ENCODE measurements around the gene CTSD. TPM values are rescaled to one million over a fixed set of nuclear protein-coding genes. Genes with fewer than 3 reads are reported as not detected.

CTSD gene
- total RNA-seq, 1 experiment from 2014 or later = 127 TPM

GRCh38 chr11:1703146-1703545 is 60.6 kb downstream of the CTSD start:
- no peaks in the 10 kb centered on the region for H4K20me1 ChIP-seq (ENCODE audit: insufficient read depth)
- no peak for DNase-seq (ENCODE audit: low read depth, low spot score)
- CTCF ChIA-PET = interaction anchor here (2.1 kb wide), 1 partner anchor 130 kb away, joined by 7 read pairs; no protein-coding TSS in a partner anchor
- no peak overlapping the region for H3K27ac ChIP-seq (ENCODE audit: low read depth, low read length)
- H3K9me3 ChIP-seq (ENCODE audit: control insufficient read depth in 1 of 2, insufficient read depth in 1 of 2, low read depth in 1 of 2, low read length in 2 of 2) = no peaks in the 10 kb centered on the region
- no peaks in the 10 kb centered on the region for H3K9me2 ChIP-seq (ENCODE audit: insufficient read depth)
- TF ChIP-seq CBX3 (IDR thresholded peaks at IDR 0.05; ENCODE audit: low read depth) = no peak
- TF ChIP-seq SP1 (IDR thresholded peaks at IDR 0.05; ENCODE audit: low read depth) = no peak
- no peak for TF ChIP-seq ZFX (IDR thresholded peaks at IDR 0.05)
- no peak for TF ChIP-seq ATF3 (IDR thresholded peaks at IDR 0.05)
- H2AFZ ChIP-seq (ENCODE audit: low read depth, low read length, poor library complexity, severe bottlenecking) = no peak overlapping the region
- H3K27me3 ChIP-seq (ENCODE audit: insufficient read depth, low read length) = no peaks in the 10 kb centered on the region
- no peak overlapping the region for H3K4me2 ChIP-seq (ENCODE audit: low read length)
- intact Hi-C loops (cut with micrococcal nuclease) = no loop called here
- no TSS peak for BruUV-seq (replicated peaks)
- POLR2A ChIA-PET = no interaction called here
- H3K4me3 ChIP-seq (replicated peaks in 1 of 2; ENCODE audit: low read depth in 1 of 2, low read length in 2 of 2) = no peak overlapping the region
- no peak overlapping the region for H3K9ac ChIP-seq (ENCODE audit: low read length)
- no peaks in the 10 kb centered on the region for H3K4me1 ChIP-seq (ENCODE audit: control insufficient read depth in 1 of 2, insufficient read depth in 2 of 2, low read length in 2 of 2)
- RAD21 ChIA-PET (ENCODE audit: low non-redundant PET in 1 of 2, low total read pairs in 2 of 2, uncharacterized antibody in 2 of 2, unreplicated experiment in 2 of 2) = no interaction called here
- no peaks in the 10 kb centered on the region for H3K36me3 ChIP-seq (ENCODE audit: control insufficient read depth in 1 of 2, insufficient read depth in 2 of 2, low read length in 2 of 2)
- no peaks in the 10 kb centered on the region for H3K79me2 ChIP-seq (ENCODE audit: insufficient read depth, low read length)
- ATAC-seq = no peak

Other genes with a start within 250 kb of the CTSD start
- gene DUSP8, start 191.7 kb downstream of the CTSD start, total RNA-seq (2021; ENCODE audit: unreplicated experiment) = 10.2 TPM
- not detected for gene KRTAP5-1, start 178.6 kb downstream of the CTSD start, total RNA-seq (2021; ENCODE audit: unreplicated experiment)
- gene KRTAP5-2, start 165.6 kb downstream of the CTSD start, total RNA-seq (2021; ENCODE audit: unreplicated experiment) = not detected
- gene KRTAP5-3, start 155.5 kb downstream of the CTSD start, total RNA-seq (2021; ENCODE audit: unreplicated experiment) = not detected
- not detected for gene KRTAP5-4, start 141.8 kb downstream of the CTSD start, total RNA-seq (2021; ENCODE audit: unreplicated experiment)
- not detected for gene KRTAP5-5, start 134.2 kb downstream of the CTSD start, total RNA-seq (2021; ENCODE audit: unreplicated experiment)
- not detected for gene KRTAP5-6, start 66.7 kb downstream of the CTSD start, total RNA-seq (2021; ENCODE audit: unreplicated experiment)
- gene IFITM10, start 13.3 kb downstream of the CTSD start, total RNA-seq (2021; ENCODE audit: unreplicated experiment) = 1.9 TPM
- 1.0 TPM for gene SYT8, start 71.1 kb upstream of the CTSD start, total RNA-seq (2021; ENCODE audit: unreplicated experiment)
- not detected for gene TNNI2, start 75.1 kb upstream of the CTSD start, total RNA-seq (2021; ENCODE audit: unreplicated experiment)
- gene LSP1, start 89.2 kb upstream of the CTSD start, total RNA-seq (2021; ENCODE audit: unreplicated experiment) = 1.3 TPM
- not detected for gene PRR33, start 128.0 kb upstream of the CTSD start, total RNA-seq (2021; ENCODE audit: unreplicated experiment)
- gene TNNT3, start 155.8 kb upstream of the CTSD start, total RNA-seq (2021; ENCODE audit: unreplicated experiment) = 0.71 TPM
- 109 TPM for gene MRPL23, start 183.4 kb upstream of the CTSD start, total RNA-seq (2021; ENCODE audit: unreplicated experiment)
- 10.5 TPM for gene H19, start 233.9 kb upstream of the CTSD start, total RNA-seq (2021; ENCODE audit: unreplicated experiment)

Measured in HCT116 (cell line).